Panc1 (cell line): ENCODE results near the gene THAP4. TPM values are rescaled to one million over a fixed set of nuclear protein-coding genes. Genes with fewer than 3 reads are reported as not detected.

Source experiments
- ATAC-seq: fragments of 200-7000 bp; cut with Tn5 transposase; 2 replicates; pipeline ENCODE4 v1.9.1; 2020; ENCODE audit warnings: mild to moderate bottlenecking, moderate library complexity
- BruUV-seq: library from RNA; stranded (reverse); fragments of 400-500 nt; replicated peaks from 2 replicates; lab custom pipeline; 2021; lab: Mats Ljungman, UMichigan
- CTCF ChIA-PET: fragments of 300-600 bp; sonication (Branson Sonifier 250); formaldehyde crosslinking; loops from one replicate; lab custom pipeline; 2022; ENCODE audit warnings: antibody characterized with exemption; lab: Charles Lee
- POLR2A ChIA-PET: fragments of 300-600 bp; sonication (Branson Sonifier 250); formaldehyde crosslinking; loops from one replicate; lab custom pipeline; 2022; ENCODE audit warnings: antibody characterized with exemption; lab: Charles Lee
- DNase-seq: peaks from one replicate; pipeline ENCODE4 v3.0.0-alpha.2; 2010; ENCODE audit warnings: low read depth, low spot score
- H3K27ac ChIP-seq: 2 replicates; pipeline ENCODE4 v1.5.1; 2011; ENCODE audit warnings: mild to moderate bottlenecking, low read length, inconsistent platforms
- H3K27me3 ChIP-seq: fragments of 200-500 bp; sonication (Bioruptor generic); 2 replicates; pipeline ENCODE4 v1.6.0; 2014; ENCODE audit warnings: low read length, inconsistent platforms; ENCODE audit not compliant: control insufficient read depth, insufficient read depth
- H3K36me3 ChIP-seq: fragments of 200-500 bp; sonication (Bioruptor generic); 2 replicates; pipeline ENCODE4 v1.5.1; 2014; ENCODE audit warnings: inconsistent platforms, mild to moderate bottlenecking, low read length, moderate library complexity; ENCODE audit not compliant: control insufficient read depth, insufficient read depth
- H3K4me1 ChIP-seq: 2 replicates; pipeline ENCODE4 v1.5.1; 2011; ENCODE audit warnings: inconsistent platforms, mild to moderate bottlenecking, low read length, moderate library complexity; ENCODE audit not compliant: control insufficient read depth, insufficient read depth
- H3K4me3 ChIP-seq, 2 experiments: 2 replicates each; pipeline ENCODE4 v1.5.1; 2011 to 2012; ENCODE audit warnings: low read depth in 2 of 2, low read length in 2 of 2, mild to moderate bottlenecking in 2 of 2, inconsistent platforms in 1 of 2, moderate library complexity in 1 of 2
- H3K9me3 ChIP-seq: fragments of 200-500 bp; sonication (Bioruptor generic); 2 replicates; pipeline ENCODE4 v1.5.1; 2014; ENCODE audit warnings: low read depth, mild to moderate bottlenecking, inconsistent platforms, low read length, moderate library complexity; ENCODE audit not compliant: control insufficient read depth, insufficient read depth
- CTCF ChIP-seq: fragments of 450-650 bp; IDR thresholded peaks from 2 replicates; pipeline ENCODE4 v1.5.1; 2017; ENCODE audit warnings: mild to moderate bottlenecking
- POLR2AphosphoS5 ChIP-seq: IDR thresholded peaks from 2 replicates; pipeline ENCODE4 v1.6.1; 2012; ENCODE audit warnings: mild to moderate bottlenecking, low read depth, low read length, moderate library complexity
- REST ChIP-seq, 2 experiments: IDR thresholded peaks; 2 replicates each; pipeline ENCODE4 v1.6.1; 2011 to 2012; ENCODE audit warnings: low read depth in 2 of 2, control low read depth in 1 of 2, low read length in 1 of 2, mild to moderate bottlenecking in 1 of 2, moderate library complexity in 1 of 2; ENCODE audit not compliant: insufficient read depth in 1 of 2
- SIN3A ChIP-seq: IDR thresholded peaks from 2 replicates; pipeline ENCODE4 v1.6.1; 2012; ENCODE audit warnings: low read depth, mild to moderate bottlenecking, low read length, moderate library complexity, borderline replicate concordance; ENCODE audit not compliant: insufficient read depth
- TCF7L2 ChIP-seq: IDR thresholded peaks from 2 replicates; pipeline ENCODE4 v1.6.1; 2011; ENCODE audit warnings: mild to moderate bottlenecking, low read depth, low read length, inconsistent platforms
- in situ Hi-C: cut with HindIII; loops from 2 replicates; pipeline ENCODE4 v1.10.0; 2016; ENCODE audit warnings: low sequenced_read_pairs, low pct_unique_long_range_greater_than_20kb
- intact Hi-C: fragments of 100-400 bp; cut with micrococcal nuclease; formaldehyde crosslinking; loops from one replicate; pipeline ENCODE4 v1.10.0; 2022; ENCODE audit not compliant: unreplicated experiment
- total RNA-seq: library from RNA; stranded (reverse); gene quantifications from one replicate; pipeline ENCODE4 v1.2.1, GENCODE V29; 2021; ENCODE audit not compliant: unreplicated experiment

The THAP4 gene
- total RNA-seq, 1 experiment from 2014 or later: 77.9 TPM

- H3K27me3 ChIP-seq: no peaks in the 10 kb centered on the region
- TF ChIP-seq CTCF: no peak
- TF ChIP-seq POLR2AphosphoS5: no peak
- no peak for TF ChIP-seq REST (IDR thresholded peaks at IDR 0.05; ENCODE audit: insufficient read depth in 1 of 2, low read depth in 2 of 2, low read length in 1 of 2)
- TF ChIP-seq SIN3A: no peak
- TF ChIP-seq TCF7L2: no peak
- no peak overlapping the region for H3K4me3 ChIP-seq
- POLR2A ChIA-PET: no interaction called here
- CTCF ChIA-PET: no interaction called here
- H3K36me3 ChIP-seq: no peaks in the 10 kb centered on the region; the same call in 1 of the 2 replicates
- H3K4me1 ChIP-seq: peaks cover 22% of the 10 kb centered on the region
- BruUV-seq: no TSS peak
- ATAC-seq (no peak), DNase-seq (no peak)
- intact Hi-C loops: no loop called here
- H3K27ac ChIP-seq: no peak overlapping the region
- no peaks in the 10 kb centered on the region for H3K9me3 ChIP-seq
- in situ Hi-C loops: no loop called here
Measured at GRCh38 chr2:241555711-241556110, 81.2 kb downstream of the THAP4 start.

- Histone ChIP-seq H3K9me3 (no peaks in the 10 kb centered on the region), H3K36me3 (no peaks in the 10 kb centered on the region), H3K27me3 (no peaks in the 10 kb centered on the region), H3K27ac (no peak overlapping the region), H3K4me1 (peaks cover 13% of the 10 kb centered on the region), H3K4me3 (no peak overlapping the region)
- no peak for ATAC-seq
- TF ChIP-seq POLR2AphosphoS5: no peak
- no peak for TF ChIP-seq CTCF
- CTCF ChIA-PET: interaction anchor here (0.6 kb wide), 1 partner anchor 100 kb away, joined by 3 read pairs; no protein-coding TSS in a partner anchor
- no peak for DNase-seq
- in situ Hi-C loops: no loop called here
- POLR2A ChIA-PET: interaction anchor here (0.5 to 0.6 kb wide), 2 partner anchors 38 to 194 kb away, joined by 4 to 12 read pairs; no protein-coding TSS in a partner anchor
- intact Hi-C loops: no loop called here
- BruUV-seq: no TSS peak
Measured at GRCh38 chr2:241554610-241555322, 82.2 kb downstream of the THAP4 start.
